K562 (cell line): ENCODE data around the gene TUBGCP6. TPM values are rescaled to one million over a fixed set of nuclear protein-coding genes. Genes with fewer than 3 reads are reported as not detected.

Experiments used
- ATAC-seq: fragments of 200-7000 bp; cut with Tn5 transposase; 3 replicates; pipeline ENCODE4 v1.9.1; 2020; ENCODE audit warnings: moderate library complexity
- BruUV-seq: library from RNA; stranded (reverse); fragments of 400-500 nt; replicated peaks from 2 replicates; lab custom pipeline; 2021; lab: Mats Ljungman, UMichigan
- CTCF ChIA-PET: fragments of 300-600 bp; formaldehyde crosslinking; extraction: SDS; loops from one replicate; lab custom pipeline; 2021; ENCODE audit warnings: low intra/inter-chr PET ratio; lab: Yijun Ruan, JAX
- POLR2A ChIA-PET: fragments of 300-600, 350-650 bp; sonication (Branson Sonifier 250); formaldehyde crosslinking; extraction: SDS; loops from one replicate; lab custom pipeline; 2021; ENCODE audit warnings: antibody characterized with exemption, inconsistent platforms; lab: Yijun Ruan, JAX
- DNase-seq, 4 experiments: peaks; one replicate each; pipeline versions ENCODE4 v3.0.0 to v3.0.0-alpha.2; 2011 to 2018; ENCODE audit warnings: low spot score in 3 of 4, mixed read lengths in 3 of 4; ENCODE audit errors: extremely low read depth in 1 of 4
- FAIRE-seq: peaks from 2 replicates; lab custom pipeline; 2011; peaks lifted over from hg19 to GRCh38; lab: Jason Lieb, UNC
- H2AFZ ChIP-seq: 2 replicates; pipeline ENCODE4 v1.6.0; 2011; ENCODE audit warnings: low read depth, low read length, control low read depth, inconsistent platforms
- H3K27ac ChIP-seq: fragments of 200-600 bp; 3 replicates; pipeline ENCODE4 v1.8.0; 2011; ENCODE audit warnings: low read depth, mild to moderate bottlenecking, control low read depth, inconsistent platforms, low read length, moderate library complexity, mixed read lengths; ENCODE audit errors: extremely low read depth
- H3K27me3 ChIP-seq, 2 experiments: fragments of 300-600 bp in 1 of 2; 2 replicates in 1 of 2; 3 replicates in 1 of 2; pipeline versions ENCODE4 v1.6.0 to v1.8.0; 2011; ENCODE audit warnings: inconsistent platforms in 2 of 2, low read length in 2 of 2, mild to moderate bottlenecking in 1 of 2, mixed read lengths in 1 of 2, moderate library complexity in 1 of 2; ENCODE audit not compliant: control insufficient read depth in 2 of 2, insufficient read depth in 2 of 2
- H3K36me3 ChIP-seq: fragments of 300-600 bp; 3 replicates; pipeline ENCODE4 v1.8.0; 2011; ENCODE audit warnings: mild to moderate bottlenecking, low read length, inconsistent platforms; ENCODE audit not compliant: control insufficient read depth, insufficient read depth
- H3K4me1 ChIP-seq, 2 experiments: fragments of 200-600 bp in 1 of 2; replicated peaks in 1 of 2; 2 replicates in 1 of 2; 3 replicates in 1 of 2; pipeline versions ENCODE4 v1.5.1 to v1.8.0; 2011; ENCODE audit warnings: inconsistent platforms in 2 of 2, low read length in 2 of 2, mild to moderate bottlenecking in 1 of 2, mixed read lengths in 1 of 2, moderate library complexity in 1 of 2; ENCODE audit not compliant: control insufficient read depth in 2 of 2, insufficient read depth in 2 of 2
- H3K4me2 ChIP-seq: 2 replicates; pipeline ENCODE4 v1.6.1; 2011; ENCODE audit warnings: low read length, control low read depth, inconsistent platforms, mixed read lengths; ENCODE audit not compliant: insufficient read depth
- H3K4me3 ChIP-seq: fragments of 200-600 bp; sonication (generic), shearing (Covaris generic); 2 replicates; pipeline ENCODE4 v1.5.1; 2016; ENCODE audit warnings: control low read depth, inconsistent platforms
- H3K79me2 ChIP-seq: fragments of 200-600 bp; 3 replicates; pipeline ENCODE4 v1.8.0; 2011; ENCODE audit warnings: low read length, inconsistent platforms; ENCODE audit not compliant: control insufficient read depth, insufficient read depth
- H3K9ac ChIP-seq, 2 experiments: 2 replicates each; pipeline versions ENCODE4 v1.6.0 to v1.6.1; 2011; ENCODE audit warnings: low read depth in 2 of 2, low read length in 2 of 2, control low read depth in 1 of 2, inconsistent platforms in 1 of 2, mild to moderate bottlenecking in 1 of 2, mixed read lengths in 1 of 2; ENCODE audit not compliant: insufficient read depth in 1 of 2
- H3K9me1 ChIP-seq: one replicate; pipeline ENCODE4 v1.6.0; 2011; ENCODE audit warnings: inconsistent platforms, mild to moderate bottlenecking, low read length, moderate library complexity; ENCODE audit not compliant: control insufficient read depth, insufficient read depth
- H3K9me3 ChIP-seq: replicated peaks from 2 replicates; pipeline ENCODE4 v1.5.1; 2011; ENCODE audit warnings: low read depth, low read length, inconsistent platforms; ENCODE audit not compliant: control insufficient read depth, insufficient read depth
- H4K20me1 ChIP-seq: replicated peaks from 2 replicates; pipeline ENCODE4 v1.6.1; 2011; ENCODE audit warnings: low read length, inconsistent platforms, mixed read lengths; ENCODE audit not compliant: control insufficient read depth, insufficient read depth
- ARID3B ChIP-seq: fragments of 250-450 bp; sonication (Bioruptor Pico); IDR thresholded peaks from 2 replicates; pipeline ENCODE4 v1.4.0; 2020; ENCODE audit warnings: borderline replicate concordance
- DMBX1 ChIP-seq: fragments of 250-450 bp; sonication (Bioruptor Pico); IDR thresholded peaks from 2 replicates; pipeline ENCODE4 v1.8.0; 2022; ENCODE audit warnings: inconsistent platforms, mild to moderate bottlenecking, moderate library complexity, borderline replicate concordance
- JUNB ChIP-seq: fragments of 450-650 bp; formaldehyde crosslinking; conservative IDR thresholded peaks from 2 replicates; pipeline ENCODE4 v1.4.0; 2020; ENCODE audit warnings: mild to moderate bottlenecking
- NR1H2 ChIP-seq: sonication (generic); formaldehyde crosslinking; IDR thresholded peaks from 2 replicates; pipeline ENCODE4 v1.4.0; 2020; ENCODE audit warnings: mild to moderate bottlenecking, missing genetic modification reagents
- TSC22D4 ChIP-seq: fragments of 450-650 bp; IDR thresholded peaks from 2 replicates; pipeline ENCODE4 v1.6.1; 2016; ENCODE audit warnings: missing genetic modification characterization, missing biosample characterization, control low read depth
- ZNF518B ChIP-seq: fragments of 250-450 bp; sonication (Bioruptor Pico); IDR thresholded peaks from 2 replicates; pipeline ENCODE4 v1.5.0; 2021; ENCODE audit warnings: mild to moderate bottlenecking, moderate library complexity
- ZSCAN32 ChIP-seq: fragments of 450-650 bp; formaldehyde crosslinking; IDR thresholded peaks from 2 replicates; pipeline ENCODE4 v1.4.0; 2020; ENCODE audit warnings: mild to moderate bottlenecking, moderate library complexity
- WGBS: fragments of 100-300 bp; shearing (Covaris generic); methylation state at CpG from one replicate; pipeline ENCODE4 v1.1.6; 2016; ENCODE audit warnings: low coverage, mixed read lengths; ENCODE audit not compliant: insufficient coverage; ENCODE audit errors: missing lambda C conversion rate; 5-methylcytosine and 5-hydroxymethylcytosine counted together
- in situ Hi-C: fragments of 300-500 bp; cut with MboI; formaldehyde crosslinking; loops from 4 replicates; pipeline ENCODE4 v1.15.0; 2018; ENCODE audit warnings: inconsistent platforms, mixed read lengths
- intact Hi-C: fragments of 100-400 bp; cut with micrococcal nuclease; formaldehyde crosslinking; loops from 2 replicates; pipeline ENCODE4 v1.14.2; 2022
- polyA plus RNA-seq, 8 experiments: library from polyadenylated mRNA; depleted of rRNA in 4 of 8; stranded (reverse) in 5 of 8; unstranded in 3 of 8; fragments of >200 nt; fragmentation: Nextera tagmentation in 2 of 8; fragmentation: Illumina TruSeq in 1 of 8; extraction: Ambion mirVana in 2 of 8; extraction: Trizol in 1 of 8; gene quantifications; 2 replicates each; pipeline versions ENCODE4 v1.2.1 to v1.2.3, GENCODE V29; 2011 to 2014; ENCODE audit warnings: inconsistent platforms in 1 of 8, missing spikeins in 1 of 8
- total RNA-seq, 7 experiments: library from RNA; depleted of rRNA in 6 of 7; stranded (reverse); fragments of >200 nt in 6 of 7; fragmentation: Illumina TruSeq in 2 of 7; extraction: Trizol in 2 of 7; gene quantifications; 2 replicates each; pipeline versions ENCODE4 v1.2.1 to v1.2.3, GENCODE V29; 2011 to 2021; ENCODE audit warnings: low replicate concordance in 1 of 7

TUBGCP6 gene
- total and polyA plus RNA-seq, 9 of the 15 experiments (the other 6 are each of a cell fraction or from before 2014, with no cell fraction given), result 0.76 to 33.0 (median 10.1) TPM

GRCh38 chr22:50198624-50199017, 46.2 kb downstream of the TUBGCP6 start:
- ChIA-PET POLR2A (no interaction called here), CTCF (no interaction called here)
- Histone ChIP-seq H3K4me1 (peaks cover 5 to 46% of the 10 kb centered on the region in 2 experiments; a peak in 3 of 5 replicates), H3K79me2 (peaks cover 20% of the 10 kb centered on the region), H4K20me1 (no peaks in the 10 kb centered on the region; the same call in 1 of the 2 replicates), H3K9ac (no peak overlapping the region), H3K36me3 (peaks cover 51% of the 10 kb centered on the region; the same call in 1 of the 3 replicates), H3K27ac (no peak overlapping the region), H2AFZ (no peak overlapping the region), H3K27me3 (no peaks in the 10 kb centered on the region), H3K9me3 (peaks cover 3% of the 10 kb centered on the region; the same call in 1 of the 2 replicates), H3K4me3 (no peak overlapping the region), H3K9me1 (no peaks in the 10 kb centered on the region), H3K4me2 (no peak overlapping the region)
- WGBS, result 80% methylated on average over 1 of the region's 16 CpGs
- DNase-seq, result no peak
- no peak for ATAC-seq
- in situ Hi-C loops (no loop called here), intact Hi-C loops (no loop called here)
- FAIRE-seq, result no peak
- TF ChIP-seq ZSCAN32 (CRISPR knock-in tag) (no peak), JUNB (no peak), ARID3B (CRISPR knock-in tag) (no peak), ZNF518B (CRISPR knock-in tag) (no peak), DMBX1 (CRISPR knock-in tag) (no peak), NR1H2 (CRISPR knock-in tag) (no peak), TSC22D4 (no peak)
- BruUV-seq, result no TSS peak
